HepG2 (cell line): ENCODE results near the gene YIF1B. TPM values are rescaled to one million over a fixed set of nuclear protein-coding genes. Genes with fewer than 3 reads are reported as not detected.
A peak's percentile ranks its signal among the peaks of the same experiment; 100 is the strongest.

Experiments
- EHMT2 ChIP-seq: fragments of 200-600 bp; sonication (generic); IDR thresholded peaks from 2 replicates; pipeline ENCODE4 v1.7.0; 2017; ENCODE audit warnings: antibody characterized with exemption, low read depth, low read length, borderline replicate concordance
- GATAD1 ChIP-seq: IDR thresholded peaks from 2 replicates; pipeline ENCODE4 v1.6.1; 2016; ENCODE audit warnings: missing genetic modification reagents, missing compliant biosample characterization
- GPBP1L1 ChIP-seq: sonication (generic); formaldehyde crosslinking; IDR thresholded peaks from 2 replicates; pipeline ENCODE4 v1.5.0; 2020; ENCODE audit warnings: mild to moderate bottlenecking, missing genetic modification reagents
- HHEX ChIP-seq: IDR thresholded peaks from 2 replicates; pipeline ENCODE4 v1.6.1; 2016; ENCODE audit warnings: control low read depth
- HNRNPLL ChIP-seq: fragments of 200-400 bp; formaldehyde crosslinking; IDR thresholded peaks from 2 replicates; pipeline ENCODE4 v1.6.1; 2017; ENCODE audit warnings: mild to moderate bottlenecking, low read depth, low read length; ENCODE audit not compliant: poor library complexity, severe bottlenecking
- RBM22 ChIP-seq: fragments of 200-400 bp; formaldehyde crosslinking; optimal IDR thresholded peaks from 2 replicates; pipeline ENCODE3; 2017; ENCODE audit warnings: mild to moderate bottlenecking, low read length, moderate library complexity
- SMC3 ChIP-seq: IDR thresholded peaks from 2 replicates; pipeline ENCODE4 v1.6.1; 2011; ENCODE audit warnings: low read length, improper control_type of control experiment
- TARDBP ChIP-seq: sonication (generic); formaldehyde crosslinking; IDR thresholded peaks from 2 replicates; pipeline ENCODE4 v1.8.0; 2022; ENCODE audit warnings: mild to moderate bottlenecking, missing genetic modification reagents
- ZBTB37 ChIP-seq: sonication (generic); formaldehyde crosslinking; IDR thresholded peaks from 2 replicates; pipeline ENCODE4 v1.4.0; 2020; ENCODE audit warnings: mild to moderate bottlenecking, missing genetic modification reagents
- ZFP90 ChIP-seq: sonication (generic); formaldehyde crosslinking; IDR thresholded peaks from 2 replicates; pipeline ENCODE4 v1.8.0; 2022; ENCODE audit warnings: missing genetic modification reagents, mild to moderate bottlenecking, inconsistent platforms, borderline replicate concordance
- ZNF274 ChIP-seq: sonication (generic); formaldehyde crosslinking; IDR thresholded peaks from 2 replicates; pipeline ENCODE4 v1.5.1; 2020; ENCODE audit warnings: mild to moderate bottlenecking, missing genetic modification reagents
- ZNF337 ChIP-seq: sonication (generic); formaldehyde crosslinking; IDR thresholded peaks from 2 replicates; pipeline ENCODE4 v1.5.1; 2020; ENCODE audit warnings: missing genetic modification reagents, low read depth, mild to moderate bottlenecking, borderline replicate concordance
- ZNF609 ChIP-seq: sonication (generic); formaldehyde crosslinking; IDR thresholded peaks from 2 replicates; pipeline ENCODE4 v1.4.0; 2020; ENCODE audit warnings: mild to moderate bottlenecking, missing genetic modification reagents, borderline replicate concordance
- ZNF687 ChIP-seq: sonication (generic); formaldehyde crosslinking; IDR thresholded peaks from 2 replicates; pipeline ENCODE4 v1.5.1; 2020; ENCODE audit warnings: mild to moderate bottlenecking, missing genetic modification reagents, moderate library complexity
- ZNF75D ChIP-seq: sonication (generic); formaldehyde crosslinking; IDR thresholded peaks from 2 replicates; pipeline ENCODE4 v1.8.1; 2023; ENCODE audit warnings: missing genetic modification reagents, mild to moderate bottlenecking, borderline replicate concordance
- ZSCAN25 ChIP-seq: sonication (generic); formaldehyde crosslinking; IDR thresholded peaks from 2 replicates; pipeline ENCODE4 v1.8.0; 2022; ENCODE audit warnings: mild to moderate bottlenecking, missing genetic modification reagents
- polyA plus RNA-seq, 8 experiments: library from polyadenylated mRNA; depleted of rRNA in 3 of 8; stranded (reverse) in 7 of 8; unstranded in 1 of 8; fragments of >200 nt; fragmentation: Illumina TruSeq in 4 of 8; extraction: Trizol in 4 of 8; gene quantifications; 2 replicates each; pipeline versions ENCODE4 v1.2.1 to v1.2.3, GENCODE V29; 2011 to 2016; ENCODE audit warnings: low read depth in 4 of 8, missing spikeins in 1 of 8, mixed read lengths in 1 of 8; ENCODE audit not compliant: insufficient read depth in 1 of 8
- total RNA-seq, 5 experiments: library from RNA; depleted of rRNA; stranded (reverse); fragments of >200 nt; fragmentation: Illumina TruSeq; extraction: Trizol; gene quantifications; 2 replicates each; pipeline ENCODE4 v1.2.3, GENCODE V29; 2016; ENCODE audit warnings: low read depth in 1 of 5

The YIF1B gene
- total and polyA plus RNA-seq, 2 of the 13 experiments (the other 11 are each of a cell fraction or from before 2014, with no cell fraction given) = 41.4 to 85.2 TPM

- TF ChIP-seq ZBTB37 (CRISPR knock-in tag) (no peak), HHEX (CRISPR knock-in tag) (no peak), ZNF609 (CRISPR knock-in tag) (no peak), ZSCAN25 (CRISPR knock-in tag) (0 out of 2 replicates have a peak, but pooled peaks have one; percentile 47), GPBP1L1 (no peak), ZNF75D (CRISPR knock-in tag) (no peak), ZNF274 (CRISPR knock-in tag) (no peak; the same call in 1 of the 2 replicates), ZNF337 (CRISPR knock-in tag) (no peak), HNRNPLL (peak; percentile 63), ZFP90 (CRISPR knock-in tag) (no peak), GATAD1 (no peak), EHMT2 (no peak), TARDBP (CRISPR knock-in tag) (peak; percentile 65; the same call in 1 of the 2 replicates), ZNF687 (CRISPR knock-in tag) (peak; percentile 56), RBM22 (no peak), SMC3 (no peak)
These were observed 21.1 kb upstream of the YIF1B start (continued) for GRCh38 chr19:38336638-38337359.
